ENCODE results near the gene FIBIN.

GRCh38 chr11:26985470-26985869, 8.4 kb upstream of the FIBIN start:
- TF ChIP-seq CTCF (IDR thresholded peaks at IDR 0.05; ENCODE audit: poor library complexity, severe bottlenecking) (no peak), TAF1 (IDR thresholded peaks at IDR 0.05; ENCODE audit: low read depth) (no peak), EZH2 (IDR thresholded peaks at IDR 0.05; ENCODE audit: borderline replicate concordance, insufficient read depth, low read length, poor library complexity, severe bottlenecking) (no peak), POLR2AphosphoS5 (IDR thresholded peaks at IDR 0.05) (no peak)
